K562 (cell line): ENCODE data around the gene COL8A2. TPM values are rescaled to one million over a fixed set of nuclear protein-coding genes. Genes with fewer than 3 reads are reported as not detected.

Experiments
- ATF1 ChIP-seq, 2 experiments: fragments of 450-650 bp in 1 of 2; IDR thresholded peaks; 2 replicates each; pipeline ENCODE4 v1.6.1; 2016; ENCODE audit warnings: missing compliant biosample characterization in 1 of 2, missing genetic modification characterization in 1 of 2
- BRD4 ChIP-seq: fragments of 200-600 bp; sonication (generic); IDR thresholded peaks from 2 replicates; pipeline ENCODE4 v1.6.1; 2017; ENCODE audit warnings: inconsistent platforms
- BRF2 ChIP-seq: IDR thresholded peaks from 3 replicates; pipeline ENCODE4 v1.6.1; 2011; ENCODE audit warnings: borderline replicate concordance, mild to moderate bottlenecking; ENCODE audit not compliant: insufficient read length, insufficient read depth
- EHMT2 ChIP-seq: fragments of 450-650 bp; IDR thresholded peaks from 2 replicates; pipeline ENCODE4 v1.6.1; 2018; ENCODE audit warnings: antibody characterized with exemption
- EWSR1 ChIP-seq: fragments of 450-650 bp; IDR thresholded peaks from 2 replicates; pipeline ENCODE4 v1.6.1; 2018; ENCODE audit warnings: borderline replicate concordance, mild to moderate bottlenecking, low read depth, moderate library complexity; ENCODE audit not compliant: partially characterized antibody
- FOSL1 ChIP-seq: fragments of 200-800 bp; sonication (Bioruptor generic); conservative IDR thresholded peaks from 2 replicates; pipeline ENCODE4 v1.6.1; 2016; ENCODE audit warnings: missing genetic modification characterization, missing compliant biosample characterization
- GATA2 ChIP-seq: sonication (generic); formaldehyde crosslinking; IDR thresholded peaks from 2 replicates; pipeline ENCODE4 v1.4.0; 2020; ENCODE audit warnings: mild to moderate bottlenecking, missing genetic modification reagents
- GTF2A2 ChIP-seq: IDR thresholded peaks from 2 replicates; pipeline ENCODE4 v1.6.1; 2016; ENCODE audit warnings: mild to moderate bottlenecking, missing genetic modification characterization, missing compliant biosample characterization
- KAT8 ChIP-seq: fragments of 450-650 bp; IDR thresholded peaks from 2 replicates; pipeline ENCODE4 v1.6.1; 2016; ENCODE audit warnings: low read depth, mild to moderate bottlenecking
- KDM1A ChIP-seq, 2 experiments: fragments of 450-650 bp; IDR thresholded peaks; 2 replicates each; pipeline ENCODE4 v1.6.1; 2016; ENCODE audit warnings: mild to moderate bottlenecking in 2 of 2
- KLF16 ChIP-seq: IDR thresholded peaks from 2 replicates; pipeline ENCODE4 v1.6.1; 2016; ENCODE audit warnings: antibody characterized with exemption
- LEF1 ChIP-seq: fragments of 450-650 bp; IDR thresholded peaks from 2 replicates; pipeline ENCODE4 v1.6.1; 2016; ENCODE audit warnings: mild to moderate bottlenecking
- MEF2A ChIP-seq: IDR thresholded peaks from 2 replicates; pipeline ENCODE4 v1.6.1; 2011; ENCODE audit warnings: low read depth, mild to moderate bottlenecking, low read length, moderate library complexity; ENCODE audit not compliant: control insufficient read depth
- MTF1 ChIP-seq: fragments of 250-450 bp; sonication (Bioruptor Pico); IDR thresholded peaks from 2 replicates; pipeline ENCODE4 v1.9.0; 2021; ENCODE audit warnings: moderate library complexity, mild to moderate bottlenecking, inconsistent platforms, borderline replicate concordance
- NCOA1 ChIP-seq: fragments of 450-650 bp; IDR thresholded peaks from 2 replicates; pipeline ENCODE4 v1.6.1; 2016; ENCODE audit warnings: low read depth
- NCOA6 ChIP-seq: fragments of 450-650 bp; IDR thresholded peaks from 2 replicates; pipeline ENCODE4 v1.6.1; 2017; ENCODE audit warnings: mild to moderate bottlenecking
- NFIC ChIP-seq: fragments of 450-650 bp; IDR thresholded peaks from 2 replicates; pipeline ENCODE4 v1.6.1; 2017; ENCODE audit warnings: mild to moderate bottlenecking, inconsistent platforms
- PHB ChIP-seq: fragments of 250-450 bp; sonication (Bioruptor Pico); IDR thresholded peaks from 2 replicates; pipeline ENCODE4 v1.5.0; 2021
- POLR2H ChIP-seq: IDR thresholded peaks from 2 replicates; pipeline ENCODE4 v1.6.1; 2016; ENCODE audit warnings: missing genetic modification characterization, low read depth, mild to moderate bottlenecking, control low read depth, missing compliant biosample characterization, moderate library complexity
- SAFB2 ChIP-seq: fragments of 200-400 bp; formaldehyde crosslinking; IDR thresholded peaks from 2 replicates; pipeline ENCODE4 v1.6.1; 2018; ENCODE audit warnings: borderline replicate concordance, low read length, low read depth, moderate library complexity; ENCODE audit not compliant: severe bottlenecking
- SIN3B ChIP-seq: fragments of 450-650 bp; IDR thresholded peaks from 2 replicates; pipeline ENCODE4 v1.6.1; 2017; ENCODE audit warnings: low read depth, mild to moderate bottlenecking, moderate library complexity
- STAT5A ChIP-seq: IDR thresholded peaks from 2 replicates; pipeline ENCODE4 v1.6.1; 2012; ENCODE audit warnings: low read length, inconsistent platforms, borderline replicate concordance
- VEZF1 ChIP-seq: fragments of 200-800 bp; sonication (Bioruptor generic); IDR thresholded peaks from 2 replicates; pipeline ENCODE4 v1.6.1; 2017; ENCODE audit warnings: missing genetic modification characterization, missing compliant biosample characterization
- ZBTB1 ChIP-seq: sonication (generic); formaldehyde crosslinking; IDR thresholded peaks from 2 replicates; pipeline ENCODE4 v1.8.1; 2023; ENCODE audit warnings: missing genetic modification reagents, low read depth, mild to moderate bottlenecking, borderline replicate concordance
- ZBTB7A ChIP-seq: IDR thresholded peaks from 2 replicates; pipeline ENCODE4 v1.6.1; 2011; ENCODE audit warnings: low read depth, mild to moderate bottlenecking, low read length, moderate library complexity, borderline replicate concordance; ENCODE audit not compliant: control insufficient read depth
- ZBTB8A ChIP-seq: fragments of 450-650 bp; IDR thresholded peaks from 2 replicates; pipeline ENCODE4 v1.6.1; 2018; ENCODE audit warnings: mild to moderate bottlenecking, moderate library complexity; ENCODE audit not compliant: partially characterized antibody
- ZEB2 ChIP-seq: fragments of 450-650 bp; IDR thresholded peaks from 2 replicates; pipeline ENCODE4 v1.6.1; 2016
- ZFPM2 ChIP-seq: fragments of 250-450 bp; sonication (Bioruptor Pico); IDR thresholded peaks from 2 replicates; pipeline ENCODE4 v1.5.1; 2022; ENCODE audit warnings: mild to moderate bottlenecking
- ZNF239 ChIP-seq: fragments of 250-450 bp; sonication (Bioruptor Pico); IDR thresholded peaks from 2 replicates; pipeline ENCODE4 v1.4.0; 2020; ENCODE audit warnings: mild to moderate bottlenecking
- ZNF717 ChIP-seq: fragments of 250-450 bp; sonication (Bioruptor Pico); IDR thresholded peaks from 2 replicates; pipeline ENCODE4 v1.5.0; 2021
- polyA plus RNA-seq, 8 experiments: library from polyadenylated mRNA; depleted of rRNA in 4 of 8; stranded (reverse) in 5 of 8; unstranded in 3 of 8; fragments of >200 nt; fragmentation: Nextera tagmentation in 2 of 8; fragmentation: Illumina TruSeq in 1 of 8; extraction: Ambion mirVana in 2 of 8; extraction: Trizol in 1 of 8; gene quantifications; 2 replicates each; pipeline versions ENCODE4 v1.2.1 to v1.2.3, GENCODE V29; 2011 to 2014; ENCODE audit warnings: inconsistent platforms in 1 of 8, missing spikeins in 1 of 8
- total RNA-seq, 7 experiments: library from RNA; depleted of rRNA in 6 of 7; stranded (reverse); fragments of >200 nt in 6 of 7; fragmentation: Illumina TruSeq in 2 of 7; extraction: Trizol in 2 of 7; gene quantifications; 2 replicates each; pipeline versions ENCODE4 v1.2.1 to v1.2.3, GENCODE V29; 2011 to 2021; ENCODE audit warnings: low replicate concordance in 1 of 7

The COL8A2 gene
- total and polyA plus RNA-seq, 9 of the 15 experiments (the other 6 are each of a cell fraction or from before 2014, with no cell fraction given) = 0.03 to 0.14 (median 0.04) TPM; not detected in 5

GRCh38 chr1:36128126-36128904 is 3.3 kb upstream of the COL8A2 start (continued):
- no peak; the same call in 1 of the 2 replicates for TF ChIP-seq VEZF1 (CRISPR knock-in tag)
- TF ChIP-seq BRD4 = no peak
- TF ChIP-seq ZBTB8A = no peak
- TF ChIP-seq KLF16 = 0 out of 2 replicates have a peak, but pooled peaks have one; percentile 56
- no peak for TF ChIP-seq BRF2
- TF ChIP-seq KDM1A (IDR thresholded peaks at IDR 0.05) = no peak
- TF ChIP-seq ATF1 (CRISPR knock-in tag; IDR thresholded peaks at IDR 0.05) = no peak
- TF ChIP-seq ATF1 (tag; IDR thresholded peaks at IDR 0.05) = no peak
- no peak for TF ChIP-seq KAT8
- no peak for TF ChIP-seq EWSR1
- TF ChIP-seq GTF2A2 = no peak
- no peak for TF ChIP-seq SAFB2
- no peak for TF ChIP-seq FOSL1 (tag)
- no peak for TF ChIP-seq MTF1 (CRISPR knock-in tag)
- no peak for TF ChIP-seq ZBTB1 (CRISPR knock-in tag)
- no peak for TF ChIP-seq PHB (CRISPR knock-in tag)
- TF ChIP-seq NFIC = peak; percentile 30; the same call in 1 of the 2 replicates
- TF ChIP-seq ZEB2 = no peak
- 0 out of 2 replicates have a peak, but pooled peaks have one; percentile 22 for TF ChIP-seq EHMT2
- TF ChIP-seq SIN3B = no peak
- no peak for TF ChIP-seq NCOA1
- no peak for TF ChIP-seq STAT5A
- TF ChIP-seq LEF1 = no peak
- TF ChIP-seq MEF2A = no peak
- TF ChIP-seq NCOA6 = no peak
- no peak for TF ChIP-seq ZNF717 (CRISPR knock-in tag)
- TF ChIP-seq ZBTB7A = peak; percentile 30; the same call in 1 of the 2 replicates
- TF ChIP-seq POLR2H (tag) = no peak
- no peak for TF ChIP-seq ZFPM2
- peak; percentile 51 for TF ChIP-seq GATA2 (CRISPR knock-in tag)
- no peak for TF ChIP-seq ZNF239
